ENCODE measurements around the gene OLFM2.

GRCh38 chr19:9931629-9932028 lies 4.7 kb downstream of the OLFM2 start:
- TF ChIP-seq POLR2A (IDR thresholded peaks at IDR 0.05) (no peak), POLR2AphosphoS5 (IDR thresholded peaks at IDR 0.05; ENCODE audit: insufficient read depth in 1 of 2, low read depth in 1 of 2) (no peak)
